HepG2 (cell line): ENCODE measurements around the gene DNTTIP2. TPM values are rescaled to one million over a fixed set of nuclear protein-coding genes. Genes with fewer than 3 reads are reported as not detected.

ENCODE experiments used
- KDM4B ChIP-seq: sonication (generic); formaldehyde crosslinking; IDR thresholded peaks from 2 replicates; pipeline ENCODE4 v1.4.0; 2020; ENCODE audit warnings: missing genetic modification reagents
- NFIC ChIP-seq: IDR thresholded peaks from 2 replicates; pipeline ENCODE4 v1.6.1; 2012; ENCODE audit warnings: mild to moderate bottlenecking, low read length, inconsistent platforms
- ONECUT2 ChIP-seq: sonication (generic); formaldehyde crosslinking; IDR thresholded peaks from 2 replicates; pipeline ENCODE4 v1.4.0; 2020; ENCODE audit warnings: missing genetic modification reagents
- ZBTB38 ChIP-seq: sonication (generic); formaldehyde crosslinking; IDR thresholded peaks from 2 replicates; pipeline ENCODE4 v1.5.1; 2020; ENCODE audit warnings: mild to moderate bottlenecking, missing genetic modification reagents
- polyA plus RNA-seq, 8 experiments: library from polyadenylated mRNA; depleted of rRNA in 3 of 8; stranded (reverse) in 7 of 8; unstranded in 1 of 8; fragments of >200 nt; fragmentation: Illumina TruSeq in 4 of 8; extraction: Trizol in 4 of 8; gene quantifications; 2 replicates each; pipeline versions ENCODE4 v1.2.1 to v1.2.3, GENCODE V29; 2011 to 2016; ENCODE audit warnings: low read depth in 4 of 8, missing spikeins in 1 of 8, mixed read lengths in 1 of 8; ENCODE audit not compliant: insufficient read depth in 1 of 8
- total RNA-seq, 5 experiments: library from RNA; depleted of rRNA; stranded (reverse); fragments of >200 nt; fragmentation: Illumina TruSeq; extraction: Trizol; gene quantifications; 2 replicates each; pipeline ENCODE4 v1.2.3, GENCODE V29; 2016; ENCODE audit warnings: low read depth in 1 of 5
- TF ChIP-seq, protein P1 (sequence below): sonication (generic); formaldehyde crosslinking; IDR thresholded peaks from 2 replicates; pipeline ENCODE4 v1.4.0; 2020; ENCODE audit warnings: missing genetic modification reagents, borderline replicate concordance
- TF ChIP-seq, protein P2 (sequence below): sonication (generic); formaldehyde crosslinking; IDR thresholded peaks from 2 replicates; pipeline ENCODE4 v1.8.1; 2022; ENCODE audit warnings: mild to moderate bottlenecking, missing genetic modification reagents
- TF ChIP-seq, protein P3 (sequence below): sonication (generic); formaldehyde crosslinking; IDR thresholded peaks from 2 replicates; pipeline ENCODE4 v1.9.0; 2021; ENCODE audit warnings: missing genetic modification reagents, borderline replicate concordance
- TF ChIP-seq, protein P4 (sequence below): sonication (generic); formaldehyde crosslinking; IDR thresholded peaks from 2 replicates; pipeline ENCODE4 v1.5.1; 2020; ENCODE audit warnings: mild to moderate bottlenecking, missing genetic modification reagents, borderline replicate concordance
- TF ChIP-seq, protein P5 (sequence below): sonication (generic); formaldehyde crosslinking; IDR thresholded peaks from 2 replicates; pipeline ENCODE4; 2020; ENCODE audit warnings: missing genetic modification reagents, mild to moderate bottlenecking, borderline replicate concordance

Gene DNTTIP2
- total and polyA plus RNA-seq, 2 of the 13 experiments (the other 11 are each of a cell fraction or from before 2014, with no cell fraction given): 11.4 to 63.3 TPM

DNA sequence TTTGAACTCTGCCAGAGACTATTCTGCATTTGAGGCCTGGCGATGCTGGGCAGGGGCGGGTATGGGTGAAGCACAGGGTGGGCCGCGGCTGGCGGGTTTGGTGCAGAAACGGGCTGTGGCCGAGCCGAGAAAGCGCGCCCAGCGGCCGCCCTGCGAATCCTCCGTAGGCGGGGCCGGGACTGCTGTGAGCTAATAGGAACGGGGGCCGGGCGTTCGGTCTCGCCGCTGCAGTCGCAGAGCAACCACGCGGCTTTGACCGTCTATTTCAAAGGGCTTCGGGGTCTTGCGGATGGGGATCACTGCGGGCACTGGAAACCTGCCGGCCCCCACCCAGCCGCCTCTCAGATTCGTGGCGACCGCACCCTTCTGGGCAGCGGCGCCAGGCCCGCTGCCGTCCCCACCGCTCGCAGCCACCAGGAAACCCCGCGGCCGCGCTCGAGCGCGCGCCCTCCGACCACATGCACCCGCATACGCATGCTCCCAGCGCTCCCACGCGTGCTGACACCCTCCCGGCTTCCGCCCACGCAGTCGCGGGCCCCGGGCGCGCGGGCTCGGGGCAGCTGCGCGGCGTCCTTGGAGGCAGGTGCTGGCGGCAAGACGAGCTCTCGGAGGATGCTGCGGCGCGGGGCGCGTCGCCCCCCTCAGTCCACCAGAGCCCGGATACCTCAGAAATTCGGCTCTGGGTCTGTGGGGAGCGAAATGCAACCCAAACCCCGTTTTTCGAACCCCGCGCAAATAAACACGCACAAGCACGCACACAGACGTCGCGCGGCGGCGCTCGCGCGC is 32.6 kb downstream of the DNTTIP2 start (continued):
- TF ChIP-seq, protein P1, sequence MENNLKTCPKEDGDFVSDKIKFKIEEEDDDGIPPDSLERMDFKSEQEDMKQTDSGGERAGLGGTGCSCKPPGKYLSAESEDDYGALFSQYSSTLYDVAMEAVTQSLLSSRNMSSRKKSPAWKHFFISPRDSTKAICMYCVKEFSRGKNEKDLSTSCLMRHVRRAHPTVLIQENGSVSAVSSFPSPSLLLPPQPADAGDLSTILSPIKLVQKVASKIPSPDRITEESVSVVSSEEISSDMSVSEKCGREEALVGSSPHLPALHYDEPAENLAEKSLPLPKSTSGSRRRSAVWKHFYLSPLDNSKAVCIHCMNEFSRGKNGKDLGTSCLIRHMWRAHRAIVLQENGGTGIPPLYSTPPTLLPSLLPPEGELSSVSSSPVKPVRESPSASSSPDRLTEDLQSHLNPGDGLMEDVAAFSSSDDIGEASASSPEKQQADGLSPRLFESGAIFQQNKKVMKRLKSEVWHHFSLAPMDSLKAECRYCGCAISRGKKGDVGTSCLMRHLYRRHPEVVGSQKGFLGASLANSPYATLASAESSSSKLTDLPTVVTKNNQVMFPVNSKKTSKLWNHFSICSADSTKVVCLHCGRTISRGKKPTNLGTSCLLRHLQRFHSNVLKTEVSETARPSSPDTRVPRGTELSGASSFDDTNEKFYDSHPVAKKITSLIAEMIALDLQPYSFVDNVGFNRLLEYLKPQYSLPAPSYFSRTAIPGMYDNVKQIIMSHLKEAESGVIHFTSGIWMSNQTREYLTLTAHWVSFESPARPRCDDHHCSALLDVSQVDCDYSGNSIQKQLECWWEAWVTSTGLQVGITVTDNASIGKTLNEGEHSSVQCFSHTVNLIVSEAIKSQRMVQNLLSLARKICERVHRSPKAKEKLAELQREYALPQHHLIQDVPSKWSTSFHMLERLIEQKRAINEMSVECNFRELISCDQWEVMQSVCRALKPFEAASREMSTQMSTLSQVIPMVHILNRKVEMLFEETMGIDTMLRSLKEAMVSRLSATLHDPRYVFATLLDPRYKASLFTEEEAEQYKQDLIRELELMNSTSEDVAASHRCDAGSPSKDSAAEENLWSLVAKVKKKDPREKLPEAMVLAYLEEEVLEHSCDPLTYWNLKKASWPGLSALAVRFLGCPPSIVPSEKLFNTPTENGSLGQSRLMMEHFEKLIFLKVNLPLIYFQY (CRISPR knock-in tag): no peak
- TF ChIP-seq ONECUT2: no peak
- no peak for TF ChIP-seq NFIC
- TF ChIP-seq ZBTB38 (CRISPR knock-in tag): 0 out of 2 replicates have a peak, but pooled peaks have one; percentile 36
- TF ChIP-seq KDM4B (CRISPR knock-in tag): peak; percentile 80
- TF ChIP-seq, protein P2, sequence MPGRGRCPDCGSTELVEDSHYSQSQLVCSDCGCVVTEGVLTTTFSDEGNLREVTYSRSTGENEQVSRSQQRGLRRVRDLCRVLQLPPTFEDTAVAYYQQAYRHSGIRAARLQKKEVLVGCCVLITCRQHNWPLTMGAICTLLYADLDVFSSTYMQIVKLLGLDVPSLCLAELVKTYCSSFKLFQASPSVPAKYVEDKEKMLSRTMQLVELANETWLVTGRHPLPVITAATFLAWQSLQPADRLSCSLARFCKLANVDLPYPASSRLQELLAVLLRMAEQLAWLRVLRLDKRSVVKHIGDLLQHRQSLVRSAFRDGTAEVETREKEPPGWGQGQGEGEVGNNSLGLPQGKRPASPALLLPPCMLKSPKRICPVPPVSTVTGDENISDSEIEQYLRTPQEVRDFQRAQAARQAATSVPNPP (CRISPR knock-in tag): no peak
- TF ChIP-seq, protein P3, sequence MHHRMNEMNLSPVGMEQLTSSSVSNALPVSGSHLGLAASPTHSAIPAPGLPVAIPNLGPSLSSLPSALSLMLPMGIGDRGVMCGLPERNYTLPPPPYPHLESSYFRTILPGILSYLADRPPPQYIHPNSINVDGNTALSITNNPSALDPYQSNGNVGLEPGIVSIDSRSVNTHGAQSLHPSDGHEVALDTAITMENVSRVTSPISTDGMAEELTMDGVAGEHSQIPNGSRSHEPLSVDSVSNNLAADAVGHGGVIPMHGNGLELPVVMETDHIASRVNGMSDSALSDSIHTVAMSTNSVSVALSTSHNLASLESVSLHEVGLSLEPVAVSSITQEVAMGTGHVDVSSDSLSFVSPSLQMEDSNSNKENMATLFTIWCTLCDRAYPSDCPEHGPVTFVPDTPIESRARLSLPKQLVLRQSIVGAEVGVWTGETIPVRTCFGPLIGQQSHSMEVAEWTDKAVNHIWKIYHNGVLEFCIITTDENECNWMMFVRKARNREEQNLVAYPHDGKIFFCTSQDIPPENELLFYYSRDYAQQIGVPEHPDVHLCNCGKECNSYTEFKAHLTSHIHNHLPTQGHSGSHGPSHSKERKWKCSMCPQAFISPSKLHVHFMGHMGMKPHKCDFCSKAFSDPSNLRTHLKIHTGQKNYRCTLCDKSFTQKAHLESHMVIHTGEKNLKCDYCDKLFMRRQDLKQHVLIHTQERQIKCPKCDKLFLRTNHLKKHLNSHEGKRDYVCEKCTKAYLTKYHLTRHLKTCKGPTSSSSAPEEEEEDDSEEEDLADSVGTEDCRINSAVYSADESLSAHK (CRISPR knock-in tag): no peak; the same call in 1 of the 2 replicates
- TF ChIP-seq, protein P4, sequence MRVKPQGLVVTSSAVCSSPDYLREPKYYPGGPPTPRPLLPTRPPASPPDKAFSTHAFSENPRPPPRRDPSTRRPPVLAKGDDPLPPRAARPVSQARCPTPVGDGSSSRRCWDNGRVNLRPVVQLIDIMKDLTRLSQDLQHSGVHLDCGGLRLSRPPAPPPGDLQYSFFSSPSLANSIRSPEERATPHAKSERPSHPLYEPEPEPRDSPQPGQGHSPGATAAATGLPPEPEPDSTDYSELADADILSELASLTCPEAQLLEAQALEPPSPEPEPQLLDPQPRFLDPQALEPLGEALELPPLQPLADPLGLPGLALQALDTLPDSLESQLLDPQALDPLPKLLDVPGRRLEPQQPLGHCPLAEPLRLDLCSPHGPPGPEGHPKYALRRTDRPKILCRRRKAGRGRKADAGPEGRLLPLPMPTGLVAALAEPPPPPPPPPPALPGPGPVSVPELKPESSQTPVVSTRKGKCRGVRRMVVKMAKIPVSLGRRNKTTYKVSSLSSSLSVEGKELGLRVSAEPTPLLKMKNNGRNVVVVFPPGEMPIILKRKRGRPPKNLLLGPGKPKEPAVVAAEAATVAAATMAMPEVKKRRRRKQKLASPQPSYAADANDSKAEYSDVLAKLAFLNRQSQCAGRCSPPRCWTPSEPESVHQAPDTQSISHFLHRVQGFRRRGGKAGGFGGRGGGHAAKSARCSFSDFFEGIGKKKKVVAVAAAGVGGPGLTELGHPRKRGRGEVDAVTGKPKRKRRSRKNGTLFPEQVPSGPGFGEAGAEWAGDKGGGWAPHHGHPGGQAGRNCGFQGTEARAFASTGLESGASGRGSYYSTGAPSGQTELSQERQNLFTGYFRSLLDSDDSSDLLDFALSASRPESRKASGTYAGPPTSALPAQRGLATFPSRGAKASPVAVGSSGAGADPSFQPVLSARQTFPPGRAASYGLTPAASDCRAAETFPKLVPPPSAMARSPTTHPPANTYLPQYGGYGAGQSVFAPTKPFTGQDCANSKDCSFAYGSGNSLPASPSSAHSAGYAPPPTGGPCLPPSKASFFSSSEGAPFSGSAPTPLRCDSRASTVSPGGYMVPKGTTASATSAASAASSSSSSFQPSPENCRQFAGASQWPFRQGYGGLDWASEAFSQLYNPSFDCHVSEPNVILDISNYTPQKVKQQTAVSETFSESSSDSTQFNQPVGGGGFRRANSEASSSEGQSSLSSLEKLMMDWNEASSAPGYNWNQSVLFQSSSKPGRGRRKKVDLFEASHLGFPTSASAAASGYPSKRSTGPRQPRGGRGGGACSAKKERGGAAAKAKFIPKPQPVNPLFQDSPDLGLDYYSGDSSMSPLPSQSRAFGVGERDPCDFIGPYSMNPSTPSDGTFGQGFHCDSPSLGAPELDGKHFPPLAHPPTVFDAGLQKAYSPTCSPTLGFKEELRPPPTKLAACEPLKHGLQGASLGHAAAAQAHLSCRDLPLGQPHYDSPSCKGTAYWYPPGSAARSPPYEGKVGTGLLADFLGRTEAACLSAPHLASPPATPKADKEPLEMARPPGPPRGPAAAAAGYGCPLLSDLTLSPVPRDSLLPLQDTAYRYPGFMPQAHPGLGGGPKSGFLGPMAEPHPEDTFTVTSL (CRISPR knock-in tag): 0 out of 2 replicates have a peak, but pooled peaks have one; percentile 5
- TF ChIP-seq, protein P5, sequence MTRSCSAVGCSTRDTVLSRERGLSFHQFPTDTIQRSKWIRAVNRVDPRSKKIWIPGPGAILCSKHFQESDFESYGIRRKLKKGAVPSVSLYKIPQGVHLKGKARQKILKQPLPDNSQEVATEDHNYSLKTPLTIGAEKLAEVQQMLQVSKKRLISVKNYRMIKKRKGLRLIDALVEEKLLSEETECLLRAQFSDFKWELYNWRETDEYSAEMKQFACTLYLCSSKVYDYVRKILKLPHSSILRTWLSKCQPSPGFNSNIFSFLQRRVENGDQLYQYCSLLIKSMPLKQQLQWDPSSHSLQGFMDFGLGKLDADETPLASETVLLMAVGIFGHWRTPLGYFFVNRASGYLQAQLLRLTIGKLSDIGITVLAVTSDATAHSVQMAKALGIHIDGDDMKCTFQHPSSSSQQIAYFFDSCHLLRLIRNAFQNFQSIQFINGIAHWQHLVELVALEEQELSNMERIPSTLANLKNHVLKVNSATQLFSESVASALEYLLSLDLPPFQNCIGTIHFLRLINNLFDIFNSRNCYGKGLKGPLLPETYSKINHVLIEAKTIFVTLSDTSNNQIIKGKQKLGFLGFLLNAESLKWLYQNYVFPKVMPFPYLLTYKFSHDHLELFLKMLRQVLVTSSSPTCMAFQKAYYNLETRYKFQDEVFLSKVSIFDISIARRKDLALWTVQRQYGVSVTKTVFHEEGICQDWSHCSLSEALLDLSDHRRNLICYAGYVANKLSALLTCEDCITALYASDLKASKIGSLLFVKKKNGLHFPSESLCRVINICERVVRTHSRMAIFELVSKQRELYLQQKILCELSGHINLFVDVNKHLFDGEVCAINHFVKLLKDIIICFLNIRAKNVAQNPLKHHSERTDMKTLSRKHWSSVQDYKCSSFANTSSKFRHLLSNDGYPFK (CRISPR knock-in tag): no peak
